Uterus (tissue), 4 donors: ENCODE data around the gene KDM6B. TPM values are rescaled to one million over a fixed set of nuclear protein-coding genes. Genes with fewer than 3 reads are reported as not detected.

Source experiments
- DNase-seq, 2 donors: peaks; one replicate each; pipeline ENCODE4 v3.0.0-alpha.2; 2019 to 2020
- H3K27ac ChIP-seq, 2 donors: fragments of 200-600 bp; sonication (generic); 1 replicate in 1 of 2; 2 replicates in 1 of 2; pipeline ENCODE4 v1.5.1; 2016 to 2018
- H3K27me3 ChIP-seq, 2 donors: fragments of 200-600 bp; sonication (generic); one replicate each; pipeline ENCODE4 v1.5.1; 2018 to 2019; ENCODE audit warnings: control low read depth in 1 of 2
- H3K36me3 ChIP-seq, 2 donors: fragments of 200-600 bp; sonication (generic); one replicate each; pipeline ENCODE4 v1.5.1; 2019; ENCODE audit warnings: control low read depth in 1 of 2
- H3K4me1 ChIP-seq, 2 donors: fragments of 200-600 bp; sonication (generic); one replicate each; pipeline ENCODE4 v1.5.1; 2018 to 2019; ENCODE audit warnings: control low read depth in 1 of 2
- H3K4me3 ChIP-seq, 2 donors: fragments of 200-600 bp; sonication (generic); 1 replicate in 1 of 2; 2 replicates in 1 of 2; pipeline ENCODE4 v1.5.1; 2018 to 2019; ENCODE audit warnings: mild to moderate bottlenecking in 1 of 2
- H3K9me3 ChIP-seq, 2 donors: fragments of 200-600 bp; sonication (generic); one replicate each; pipeline ENCODE4 v1.5.1; 2019; ENCODE audit warnings: control low read depth in 1 of 2
- CTCF ChIP-seq, 4 experiments: fragments of 200-600 bp in 2 of 4; fragments of 450-650 bp in 2 of 4; sonication (generic) in 2 of 4; IDR thresholded peaks; one replicate each; pipeline ENCODE4 v1.5.1; 2016 to 2019; ENCODE audit warnings: antibody characterized with exemption in 4 of 4, mild to moderate bottlenecking in 2 of 4, moderate library complexity in 1 of 4
- POLR2A ChIP-seq, 2 donors: fragments of 450-650 bp; IDR thresholded peaks; one replicate each; pipeline ENCODE4 v1.6.1; 2016; ENCODE audit warnings: antibody characterized with exemption in 2 of 2, mild to moderate bottlenecking in 1 of 2, moderate library complexity in 1 of 2
- intact Hi-C: fragments of 100-400 bp; cut with DNase I; formaldehyde crosslinking; loops from one replicate; pipeline ENCODE4 v1.15.1; 2023; ENCODE audit warnings: low total_unique reads
- total RNA-seq, 4 donors: library from RNA; depleted of rRNA in 3 of 4; stranded (reverse); fragments of >200 nt in 3 of 4; gene quantifications; one replicate each; pipeline versions ENCODE4 v1.1.0 to v1.2.4, GENCODE V29; 2014 to 2023
- donor health status: DM: yes; HTN: yes; CAD: no.

The KDM6B gene, protein sequence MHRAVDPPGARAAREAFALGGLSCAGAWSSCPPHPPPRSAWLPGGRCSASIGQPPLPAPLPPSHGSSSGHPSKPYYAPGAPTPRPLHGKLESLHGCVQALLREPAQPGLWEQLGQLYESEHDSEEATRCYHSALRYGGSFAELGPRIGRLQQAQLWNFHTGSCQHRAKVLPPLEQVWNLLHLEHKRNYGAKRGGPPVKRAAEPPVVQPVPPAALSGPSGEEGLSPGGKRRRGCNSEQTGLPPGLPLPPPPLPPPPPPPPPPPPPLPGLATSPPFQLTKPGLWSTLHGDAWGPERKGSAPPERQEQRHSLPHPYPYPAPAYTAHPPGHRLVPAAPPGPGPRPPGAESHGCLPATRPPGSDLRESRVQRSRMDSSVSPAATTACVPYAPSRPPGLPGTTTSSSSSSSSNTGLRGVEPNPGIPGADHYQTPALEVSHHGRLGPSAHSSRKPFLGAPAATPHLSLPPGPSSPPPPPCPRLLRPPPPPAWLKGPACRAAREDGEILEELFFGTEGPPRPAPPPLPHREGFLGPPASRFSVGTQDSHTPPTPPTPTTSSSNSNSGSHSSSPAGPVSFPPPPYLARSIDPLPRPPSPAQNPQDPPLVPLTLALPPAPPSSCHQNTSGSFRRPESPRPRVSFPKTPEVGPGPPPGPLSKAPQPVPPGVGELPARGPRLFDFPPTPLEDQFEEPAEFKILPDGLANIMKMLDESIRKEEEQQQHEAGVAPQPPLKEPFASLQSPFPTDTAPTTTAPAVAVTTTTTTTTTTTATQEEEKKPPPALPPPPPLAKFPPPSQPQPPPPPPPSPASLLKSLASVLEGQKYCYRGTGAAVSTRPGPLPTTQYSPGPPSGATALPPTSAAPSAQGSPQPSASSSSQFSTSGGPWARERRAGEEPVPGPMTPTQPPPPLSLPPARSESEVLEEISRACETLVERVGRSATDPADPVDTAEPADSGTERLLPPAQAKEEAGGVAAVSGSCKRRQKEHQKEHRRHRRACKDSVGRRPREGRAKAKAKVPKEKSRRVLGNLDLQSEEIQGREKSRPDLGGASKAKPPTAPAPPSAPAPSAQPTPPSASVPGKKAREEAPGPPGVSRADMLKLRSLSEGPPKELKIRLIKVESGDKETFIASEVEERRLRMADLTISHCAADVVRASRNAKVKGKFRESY (N-terminal part only)
- 10 to 100 TPM in 1 of 4 donors, 1 to 10 TPM in 3; 2.6 to 47.9 (median 4.4) TPM for total RNA-seq

DNA sequence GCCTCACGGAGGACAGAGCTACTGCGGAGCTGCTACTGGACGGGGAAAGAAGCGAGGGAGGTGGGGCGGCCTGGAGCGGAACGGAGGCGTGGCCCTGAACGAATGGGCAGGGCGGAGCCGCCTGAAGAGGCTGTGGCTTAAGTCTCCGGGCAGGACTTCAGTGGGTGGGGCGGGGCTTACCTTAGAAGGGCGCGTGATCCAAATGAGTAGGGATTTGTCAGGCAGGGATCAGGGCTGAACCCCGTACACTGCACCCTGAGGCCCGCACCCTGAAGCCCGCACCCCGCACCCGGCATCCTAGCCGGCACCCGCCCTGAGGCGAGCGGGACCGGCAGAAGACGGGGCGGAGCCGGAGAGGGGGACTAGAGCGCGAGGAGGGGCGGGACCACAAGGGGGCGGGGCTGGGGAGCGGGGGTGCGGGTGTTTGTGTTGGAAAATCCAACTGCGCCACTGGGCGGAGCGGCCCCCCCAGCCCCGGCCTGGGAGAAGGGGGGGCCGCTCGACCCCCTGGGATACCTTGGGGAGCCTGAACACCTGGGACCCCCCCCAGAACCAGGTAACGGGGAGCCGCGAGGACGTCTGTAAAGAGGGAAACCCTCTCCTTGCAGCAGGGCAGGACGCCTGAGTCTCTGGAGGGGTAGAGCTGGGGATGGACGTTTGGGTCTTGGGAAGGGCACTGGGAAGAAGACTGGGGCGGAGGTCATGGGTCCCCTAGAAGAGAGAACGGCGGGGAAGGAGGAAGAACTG lies at the start of gene KDM6B:
KDM6B (plus strand) TSS at position 423 of the 747 bp plus-strand sequence. CDS start 11,338 bp downstream, outside the sequence.
- Histone ChIP-seq H3K27me3 (no peaks in the 10 kb centered on the region), H3K27ac (peak within 1 kb of the TSS; percentile 93 to 98), H3K4me1 (peaks cover 8 to 9% of the 10 kb centered on the region in 2 donors), H3K9me3 (no peaks in the 10 kb centered on the region), H3K4me3 (peak within 1 kb of the TSS; percentile 61 to 76), H3K36me3 (no peaks in the 10 kb centered on the region)
- TF ChIP-seq CTCF (IDR thresholded peaks at IDR 0.05) (peak in 1 of 4 experiments; percentile 27), POLR2A (IDR thresholded peaks at IDR 0.05) (peak; percentile 42 to 59)
- intact Hi-C loops, result no loop called here
- DNase-seq, result peak; percentile 92 to 95

DNA sequence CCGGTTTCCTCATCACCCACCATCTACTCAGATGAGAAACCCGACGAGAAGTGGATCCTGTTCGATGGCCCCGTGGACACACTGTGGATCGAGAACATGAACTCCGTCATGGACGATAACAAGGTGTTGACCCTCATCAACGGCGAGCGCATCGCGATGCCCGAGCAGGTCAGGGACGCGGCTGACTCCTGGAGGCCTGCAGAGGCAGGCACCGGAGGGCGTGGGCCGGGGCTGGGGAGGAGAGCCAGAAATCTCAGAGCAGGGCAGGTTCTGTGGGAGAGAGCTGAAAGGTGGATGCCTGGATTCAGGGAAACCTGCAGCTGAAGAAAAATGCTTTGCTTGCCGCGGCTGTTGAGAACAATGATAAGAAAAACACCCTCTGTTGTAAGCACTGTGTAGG lies 47.2 kb upstream of the KDM6B start:
- no peak overlapping the region for H3K4me3 ChIP-seq
- intact Hi-C loops, result no loop called here
- no peak overlapping the region for H3K27ac ChIP-seq
- TF ChIP-seq POLR2A (IDR thresholded peaks at IDR 0.05) (no peak), CTCF (IDR thresholded peaks at IDR 0.05) (no peak)
- no peaks in the 10 kb centered on the region for H3K4me1 ChIP-seq
- DNase-seq, result no peak
- no peaks in the 10 kb centered on the region for H3K9me3 ChIP-seq
- no peaks in the 10 kb centered on the region for H3K27me3 ChIP-seq
- no peaks in the 10 kb centered on the region for H3K36me3 ChIP-seq

DNA sequence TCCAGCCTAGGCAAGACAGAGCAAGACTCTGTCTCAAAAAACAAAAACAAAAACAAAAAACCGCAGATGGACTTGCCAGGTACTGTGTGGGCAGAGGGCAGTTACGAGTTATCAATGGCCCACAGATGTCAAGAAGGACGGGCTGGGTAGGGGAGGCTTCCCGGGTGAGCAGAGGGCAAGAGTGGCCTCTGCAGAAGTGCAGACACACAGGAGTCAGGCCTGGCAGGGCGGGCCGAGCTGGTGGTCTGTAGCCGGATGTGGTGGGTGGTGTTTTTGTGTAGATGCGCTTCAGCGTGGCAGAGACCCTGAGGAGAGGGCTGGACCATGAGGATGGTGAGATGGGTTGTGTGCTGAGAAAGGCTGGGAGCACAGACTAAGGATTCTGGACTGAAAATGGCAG lies 44.9 kb upstream of the KDM6B start:
- no peaks in the 10 kb centered on the region for H3K27me3 ChIP-seq
- no peak overlapping the region for H3K4me3 ChIP-seq
- intact Hi-C loops, result no loop called here
- no peak for TF ChIP-seq POLR2A (IDR thresholded peaks at IDR 0.05)
- no peak for TF ChIP-seq CTCF (IDR thresholded peaks at IDR 0.05)
- H3K9me3 ChIP-seq, result no peaks in the 10 kb centered on the region
- H3K4me1 ChIP-seq, result no peaks in the 10 kb centered on the region
- DNase-seq, result no peak
- no peak overlapping the region for H3K27ac ChIP-seq
- H3K36me3 ChIP-seq, result no peaks in the 10 kb centered on the region

DNA sequence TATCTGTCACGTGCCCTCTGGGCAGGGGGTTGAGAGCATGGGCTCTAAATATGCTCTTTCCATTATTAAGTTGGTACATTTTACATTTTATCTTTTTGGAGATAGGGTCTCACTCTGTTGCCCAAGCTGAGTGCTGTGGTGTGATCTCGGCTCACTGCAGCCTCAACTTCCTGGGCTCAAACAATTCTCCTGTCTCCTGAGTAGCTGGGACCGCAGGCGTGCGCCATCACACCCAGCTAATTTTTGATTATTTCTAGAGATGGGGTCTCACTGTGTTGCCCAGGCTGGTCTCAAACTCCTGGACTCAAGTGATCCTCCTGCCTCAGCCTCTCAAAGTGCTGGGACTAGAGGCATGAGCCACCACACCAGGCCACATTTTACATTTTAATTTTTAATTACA lies 43.9 kb upstream of the KDM6B start:
- Histone ChIP-seq H3K4me1 (no peaks in the 10 kb centered on the region), H3K27ac (no peak overlapping the region), H3K36me3 (no peaks in the 10 kb centered on the region), H3K9me3 (no peaks in the 10 kb centered on the region), H3K27me3 (no peaks in the 10 kb centered on the region), H3K4me3 (no peak overlapping the region)
- intact Hi-C loops, result no loop called here
- no peak for DNase-seq
- TF ChIP-seq CTCF (IDR thresholded peaks at IDR 0.05) (no peak), POLR2A (IDR thresholded peaks at IDR 0.05) (no peak)
